ENCODE data around the gene TMEM88.

- TF ChIP-seq, protein P1, sequence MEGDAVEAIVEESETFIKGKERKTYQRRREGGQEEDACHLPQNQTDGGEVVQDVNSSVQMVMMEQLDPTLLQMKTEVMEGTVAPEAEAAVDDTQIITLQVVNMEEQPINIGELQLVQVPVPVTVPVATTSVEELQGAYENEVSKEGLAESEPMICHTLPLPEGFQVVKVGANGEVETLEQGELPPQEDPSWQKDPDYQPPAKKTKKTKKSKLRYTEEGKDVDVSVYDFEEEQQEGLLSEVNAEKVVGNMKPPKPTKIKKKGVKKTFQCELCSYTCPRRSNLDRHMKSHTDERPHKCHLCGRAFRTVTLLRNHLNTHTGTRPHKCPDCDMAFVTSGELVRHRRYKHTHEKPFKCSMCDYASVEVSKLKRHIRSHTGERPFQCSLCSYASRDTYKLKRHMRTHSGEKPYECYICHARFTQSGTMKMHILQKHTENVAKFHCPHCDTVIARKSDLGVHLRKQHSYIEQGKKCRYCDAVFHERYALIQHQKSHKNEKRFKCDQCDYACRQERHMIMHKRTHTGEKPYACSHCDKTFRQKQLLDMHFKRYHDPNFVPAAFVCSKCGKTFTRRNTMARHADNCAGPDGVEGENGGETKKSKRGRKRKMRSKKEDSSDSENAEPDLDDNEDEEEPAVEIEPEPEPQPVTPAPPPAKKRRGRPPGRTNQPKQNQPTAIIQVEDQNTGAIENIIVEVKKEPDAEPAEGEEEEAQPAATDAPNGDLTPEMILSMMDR (IDR thresholded peaks at IDR 0.05): no peak
- TF ChIP-seq POLR2A (IDR thresholded peaks at IDR 0.05): peak; percentile 57
These were observed 10.3 kb upstream of the TMEM88 start for GRCh38 chr17:7844292-7845154.
